ENCODE measurements around the gene CATSPER4.

CATSPER4 gene

GRCh38 chr1:26203642-26204318 lies 13.4 kb downstream of the CATSPER4 start:
- H3K9ac ChIP-seq (ENCODE audit: low read length) = no peak overlapping the region
- no peak for DNase-seq
- no peak overlapping the region for H3K4me3 ChIP-seq (ENCODE audit: low read length)
- H3K9me2 ChIP-seq (replicated peaks; ENCODE audit: insufficient read depth, low read length) = no peaks in the 10 kb centered on the region
- H3K27me3 ChIP-seq (replicated peaks; ENCODE audit: insufficient read depth, low read length) = no peaks in the 10 kb centered on the region
- TF ChIP-seq EZH2 (optimal IDR thresholded peaks at IDR 0.05; ENCODE audit: low read depth, low read length) = no peak
- TF ChIP-seq, protein P1, sequence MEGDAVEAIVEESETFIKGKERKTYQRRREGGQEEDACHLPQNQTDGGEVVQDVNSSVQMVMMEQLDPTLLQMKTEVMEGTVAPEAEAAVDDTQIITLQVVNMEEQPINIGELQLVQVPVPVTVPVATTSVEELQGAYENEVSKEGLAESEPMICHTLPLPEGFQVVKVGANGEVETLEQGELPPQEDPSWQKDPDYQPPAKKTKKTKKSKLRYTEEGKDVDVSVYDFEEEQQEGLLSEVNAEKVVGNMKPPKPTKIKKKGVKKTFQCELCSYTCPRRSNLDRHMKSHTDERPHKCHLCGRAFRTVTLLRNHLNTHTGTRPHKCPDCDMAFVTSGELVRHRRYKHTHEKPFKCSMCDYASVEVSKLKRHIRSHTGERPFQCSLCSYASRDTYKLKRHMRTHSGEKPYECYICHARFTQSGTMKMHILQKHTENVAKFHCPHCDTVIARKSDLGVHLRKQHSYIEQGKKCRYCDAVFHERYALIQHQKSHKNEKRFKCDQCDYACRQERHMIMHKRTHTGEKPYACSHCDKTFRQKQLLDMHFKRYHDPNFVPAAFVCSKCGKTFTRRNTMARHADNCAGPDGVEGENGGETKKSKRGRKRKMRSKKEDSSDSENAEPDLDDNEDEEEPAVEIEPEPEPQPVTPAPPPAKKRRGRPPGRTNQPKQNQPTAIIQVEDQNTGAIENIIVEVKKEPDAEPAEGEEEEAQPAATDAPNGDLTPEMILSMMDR (IDR thresholded peaks at IDR 0.05; ENCODE audit: low read length) = no peak
- TF ChIP-seq EZH2phosphoT487 (IDR thresholded peaks at IDR 0.05; ENCODE audit: low read length) = no peak
- no peaks in the 10 kb centered on the region for H3K79me2 ChIP-seq (ENCODE audit: low read length)
- no peak overlapping the region for H3K27ac ChIP-seq (ENCODE audit: low read length)
- no peaks in the 10 kb centered on the region for H3K9me3 ChIP-seq (replicated peaks; ENCODE audit: insufficient read depth, low read length)
- no peaks in the 10 kb centered on the region for H4K20me1 ChIP-seq (ENCODE audit: insufficient read depth, low read length)
- H2AFZ ChIP-seq (ENCODE audit: low read length) = no peak overlapping the region
- H3K4me1 ChIP-seq (ENCODE audit: low read length) = peaks cover 13% of the 10 kb centered on the region
- H3F3A ChIP-seq (ENCODE audit: insufficient read depth, low read length) = no peaks in the 10 kb centered on the region
- H3K4me2 ChIP-seq (ENCODE audit: low read depth, low read length) = no peak overlapping the region
- no peaks in the 10 kb centered on the region for H3K36me3 ChIP-seq (replicated peaks; ENCODE audit: insufficient read depth, low read length)

DNA sequence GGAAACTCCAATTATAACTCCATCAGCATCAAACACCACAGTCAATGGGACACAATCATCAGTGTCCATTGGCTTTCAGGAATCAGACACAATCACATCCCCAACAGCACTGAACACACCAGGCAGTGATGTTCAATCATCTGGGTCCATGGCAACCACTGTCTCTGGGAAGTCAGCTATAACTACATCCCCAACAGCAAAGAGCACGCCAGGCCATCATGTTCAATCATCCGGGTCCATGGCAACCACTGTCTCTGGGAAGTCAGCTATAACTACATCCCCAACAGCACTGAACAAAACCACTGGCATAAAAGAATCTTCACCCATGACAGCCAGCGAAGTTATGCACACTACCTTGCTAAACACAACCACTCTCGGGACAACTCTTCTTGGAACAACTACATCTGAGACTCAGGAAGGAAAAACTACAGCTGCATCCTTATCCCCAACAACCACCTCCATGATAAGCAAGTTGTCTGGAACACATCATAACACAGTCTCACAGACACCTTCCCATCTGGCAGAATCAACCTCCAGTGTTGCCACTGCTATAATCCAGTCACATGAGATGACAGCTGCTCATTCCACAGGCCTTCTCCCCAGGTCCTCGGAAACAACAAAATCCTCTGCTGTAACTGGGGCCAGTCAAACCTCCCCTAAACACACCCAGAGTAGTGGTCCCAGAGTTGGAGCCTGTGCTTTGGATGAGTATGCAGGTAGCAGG lies 19.9 kb downstream of the CATSPER4 start:
- TF ChIP-seq EZH2phosphoT487 (IDR thresholded peaks at IDR 0.05; ENCODE audit: low read length) = no peak
- no peak for TF ChIP-seq EZH2 (optimal IDR thresholded peaks at IDR 0.05; ENCODE audit: low read depth, low read length)
- TF ChIP-seq, protein P1 (IDR thresholded peaks at IDR 0.05; ENCODE audit: low read length) = no peak
- H3F3A ChIP-seq (ENCODE audit: insufficient read depth, low read length) = no peaks in the 10 kb centered on the region
- no peak overlapping the region for H3K9ac ChIP-seq (ENCODE audit: low read length)
- no peak overlapping the region for H3K4me2 ChIP-seq (ENCODE audit: low read depth, low read length)
- no peak for DNase-seq
- H3K9me3 ChIP-seq (replicated peaks; ENCODE audit: insufficient read depth, low read length) = no peaks in the 10 kb centered on the region
- no peaks in the 10 kb centered on the region for H3K27me3 ChIP-seq (replicated peaks; ENCODE audit: insufficient read depth, low read length)
- H3K4me1 ChIP-seq (ENCODE audit: low read length) = no peaks in the 10 kb centered on the region
- H3K4me3 ChIP-seq (ENCODE audit: low read length) = no peak overlapping the region
- no peak overlapping the region for H2AFZ ChIP-seq (ENCODE audit: low read length)
- no peaks in the 10 kb centered on the region for H3K9me2 ChIP-seq (replicated peaks; ENCODE audit: insufficient read depth, low read length)
- H4K20me1 ChIP-seq (ENCODE audit: insufficient read depth, low read length) = no peaks in the 10 kb centered on the region
- H3K36me3 ChIP-seq (replicated peaks; ENCODE audit: insufficient read depth, low read length) = no peaks in the 10 kb centered on the region
- H3K79me2 ChIP-seq (ENCODE audit: low read length) = no peaks in the 10 kb centered on the region
- H3K27ac ChIP-seq (ENCODE audit: low read length) = no peak overlapping the region

- TF ChIP-seq, protein P1 (IDR thresholded peaks at IDR 0.05; ENCODE audit: low read length) = no peak
- TF ChIP-seq EZH2 (optimal IDR thresholded peaks at IDR 0.05; ENCODE audit: low read depth, low read length) = no peak
- no peak for TF ChIP-seq EZH2phosphoT487 (IDR thresholded peaks at IDR 0.05; ENCODE audit: low read length)
- H3K9ac ChIP-seq (ENCODE audit: low read length) = no peak overlapping the region
- H3K27ac ChIP-seq (ENCODE audit: low read length) = no peak overlapping the region
- no peak overlapping the region for H2AFZ ChIP-seq (ENCODE audit: low read length)
- no peak overlapping the region for H3K4me2 ChIP-seq (ENCODE audit: low read depth, low read length)
- no peaks in the 10 kb centered on the region for H3K9me3 ChIP-seq (replicated peaks; ENCODE audit: insufficient read depth, low read length)
- no peaks in the 10 kb centered on the region for H3K27me3 ChIP-seq (replicated peaks; ENCODE audit: insufficient read depth, low read length)
- H3K79me2 ChIP-seq (ENCODE audit: low read length) = no peaks in the 10 kb centered on the region
- H3K4me1 ChIP-seq (ENCODE audit: low read length) = no peaks in the 10 kb centered on the region
- no peaks in the 10 kb centered on the region for H3K36me3 ChIP-seq (replicated peaks; ENCODE audit: insufficient read depth, low read length)
- H3K9me2 ChIP-seq (replicated peaks; ENCODE audit: insufficient read depth, low read length) = no peaks in the 10 kb centered on the region
- no peak for DNase-seq
- no peaks in the 10 kb centered on the region for H3F3A ChIP-seq (ENCODE audit: insufficient read depth, low read length)
- H4K20me1 ChIP-seq (ENCODE audit: insufficient read depth, low read length) = no peaks in the 10 kb centered on the region
- no peak overlapping the region for H3K4me3 ChIP-seq (ENCODE audit: low read length)
These were observed 22.3 kb downstream of the CATSPER4 start for GRCh38 chr1:26212726-26213125.
